Cardiac muscle cell (in vitro differentiated cells and primary cell): ENCODE measurements around the gene SYT10. TPM values are rescaled to one million over a fixed set of nuclear protein-coding genes. Genes with fewer than 3 reads are reported as not detected.
"Not testable (repeated sequence)": the region's sequence is repeated elsewhere in the genome, so short reads cannot be mapped to it uniquely, and the experiment has no call there.

Experiments used
- DNase-seq, 2 donors: peaks; one replicate each; pipeline versions ENCODE4 v3.0.0 to v3.0.0-alpha.2; 2010 to 2017; ENCODE audit warnings: low read depth in 1 of 2, low spot score in 1 of 2
- H3K27ac ChIP-seq: fragments of 200-600 bp; sonication (generic); 2 replicates; pipeline ENCODE4 v1.5.1; 2016
- H3K27me3 ChIP-seq: fragments of 200-600 bp; sonication (generic); 2 replicates; pipeline ENCODE4 v1.6.0; 2016; ENCODE audit warnings: control low read depth
- H3K36me3 ChIP-seq: fragments of 200-600 bp; sonication (generic); 2 replicates; pipeline ENCODE4 v1.5.1; 2016; ENCODE audit warnings: control low read depth
- H3K4me1 ChIP-seq: fragments of 200-600 bp; sonication (generic); 2 replicates; pipeline ENCODE4 v1.8.1; 2017; ENCODE audit warnings: low read depth, mild to moderate bottlenecking, mixed run types
- H3K4me3 ChIP-seq: fragments of 200-600 bp; sonication (generic); 2 replicates; pipeline ENCODE4 v1.5.1; 2016; ENCODE audit warnings: mild to moderate bottlenecking
- H3K9me3 ChIP-seq: fragments of 200-600 bp; sonication (generic); 2 replicates; pipeline ENCODE4 v1.5.1; 2017; ENCODE audit warnings: low read depth, mild to moderate bottlenecking, control low read depth
- CTCF ChIP-seq: IDR thresholded peaks from 2 replicates; pipeline ENCODE4 v1.5.1; 2012; ENCODE audit warnings: low read depth, mild to moderate bottlenecking, low read length
- polyA plus RNA-seq: library from polyadenylated mRNA; unstranded; fragments of >200 nt; fragmentation: Nextera tagmentation; extraction: Ambion mirVana; gene quantifications from 2 replicates; pipeline ENCODE4 v1.2.1, GENCODE V29; 2016
- total RNA-seq: library from RNA; depleted of rRNA; stranded (reverse); fragments of >200 nt; gene quantifications from 2 replicates; pipeline ENCODE4 v1.2.3, GENCODE V29; 2016

Gene SYT10
- total and polyA plus RNA-seq, 2 experiments from 2014 or later = 1.4 TPM

DNA sequence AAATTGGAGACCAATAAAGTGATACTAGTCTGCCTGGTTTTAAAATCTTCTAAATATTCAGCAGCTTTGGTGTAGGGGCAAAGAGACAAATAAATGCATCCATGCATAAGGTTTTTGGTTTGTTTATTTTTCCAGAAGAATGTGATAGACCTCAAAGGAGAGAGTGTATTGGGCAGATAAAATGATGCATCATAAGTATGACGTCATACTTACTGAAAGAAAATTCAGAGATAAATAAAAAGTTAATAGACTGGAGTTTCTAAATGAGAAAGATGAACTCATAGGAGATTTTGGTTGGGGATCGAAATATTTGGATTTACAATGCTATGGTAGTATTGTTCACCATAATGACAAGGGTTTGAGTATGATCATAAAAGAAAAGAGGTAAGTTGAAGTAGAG is 10.2 kb downstream of the SYT10 start:
- Histone ChIP-seq H3K27me3 (no peaks in the 10 kb centered on the region), H3K9me3 (no peaks in the 10 kb centered on the region), H3K36me3 (no peaks in the 10 kb centered on the region), H3K4me1 (no peaks in the 10 kb centered on the region), H3K27ac (no peak overlapping the region), H3K4me3 (no peak overlapping the region)
- no peak for DNase-seq
- no peak for TF ChIP-seq CTCF

DNA sequence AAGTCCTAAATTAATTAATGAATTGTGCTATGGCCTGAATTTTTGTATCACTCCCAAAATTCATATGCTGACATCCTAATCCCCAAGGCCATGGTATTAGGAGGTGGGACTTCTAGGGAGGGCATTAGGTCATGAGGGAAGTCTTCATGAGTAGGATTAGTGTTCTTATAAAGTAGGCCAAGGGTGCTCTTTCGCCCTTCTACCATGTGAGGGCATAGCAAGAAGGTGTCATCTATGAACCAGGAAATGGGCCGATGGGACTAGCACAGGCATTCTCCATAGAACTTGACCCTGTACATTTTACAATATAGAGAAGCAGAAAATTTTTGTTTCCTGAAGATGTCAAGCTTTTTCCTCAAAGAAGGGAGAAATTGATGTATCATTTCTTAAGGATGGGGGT is 12.5 kb downstream of the SYT10 start:
- Histone ChIP-seq H3K4me3 (no peak overlapping the region), H3K36me3 (no peaks in the 10 kb centered on the region), H3K27ac (no peak overlapping the region), H3K4me1 (no peaks in the 10 kb centered on the region), H3K9me3 (no peaks in the 10 kb centered on the region), H3K27me3 (no peaks in the 10 kb centered on the region)
- peak in 1 of 2 donors; percentile 53 for DNase-seq
- no peak for TF ChIP-seq CTCF

DNA sequence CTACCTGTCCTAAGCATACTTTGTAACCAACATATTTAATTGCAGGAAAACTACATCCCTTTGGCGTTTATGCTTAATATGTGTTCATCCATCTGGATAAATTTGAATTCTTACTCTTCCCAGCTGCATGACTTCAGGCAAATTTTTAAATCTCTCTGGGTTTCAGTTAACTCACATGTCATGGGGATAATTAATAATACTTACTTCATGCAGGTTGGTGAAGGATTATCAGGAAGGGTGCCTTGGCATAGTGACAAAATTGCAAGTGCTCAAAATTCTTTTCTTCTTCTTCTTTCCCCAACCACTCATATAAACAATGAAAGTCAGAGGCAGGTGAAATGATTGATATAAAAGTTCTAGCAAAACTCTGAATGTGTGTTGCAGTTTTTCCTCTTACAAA is 15.9 kb downstream of the SYT10 start:
- no peak overlapping the region for H3K4me3 ChIP-seq
- no peak for TF ChIP-seq CTCF
- no peaks in the 10 kb centered on the region for H3K9me3 ChIP-seq
- no peaks in the 10 kb centered on the region for H3K27me3 ChIP-seq
- H3K27ac ChIP-seq = no peak overlapping the region
- no peaks in the 10 kb centered on the region for H3K4me1 ChIP-seq
- no peak for DNase-seq
- H3K36me3 ChIP-seq = no peaks in the 10 kb centered on the region

- not testable (repeated sequence) for H3K4me3 ChIP-seq, H3K4me1 ChIP-seq, H3K9me3 ChIP-seq, H3K27me3 ChIP-seq, H3K36me3 ChIP-seq, DNase-seq, H3K27ac ChIP-seq
Measured at GRCh38 chr12:33412410-33412809, 27.2 kb downstream of the SYT10 start.

DNA sequence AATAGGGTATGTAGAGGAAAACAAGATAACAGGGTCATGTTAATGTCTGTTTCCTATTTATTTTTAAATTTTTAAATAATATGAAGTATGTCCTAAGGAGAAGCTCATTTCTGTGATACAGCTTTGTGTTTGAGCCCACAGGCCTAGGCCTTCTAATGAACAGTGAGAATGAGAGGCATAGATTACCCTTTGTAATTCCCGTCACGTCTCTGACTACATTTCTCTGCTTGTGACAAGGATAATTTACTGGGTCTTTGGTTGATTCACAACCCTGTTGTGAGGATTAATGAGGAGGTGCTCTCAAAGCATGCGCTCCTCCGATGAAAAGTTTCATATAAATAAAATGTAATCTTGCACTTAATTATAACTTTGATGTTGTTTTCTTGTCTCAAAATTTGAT is 56.1 kb downstream of the SYT10 start:
- no peak for TF ChIP-seq CTCF
- Histone ChIP-seq H3K4me3 (no peak overlapping the region), H3K4me1 (peaks cover 10% of the 10 kb centered on the region), H3K36me3 (no peaks in the 10 kb centered on the region), H3K27ac (no peak overlapping the region), H3K9me3 (no peaks in the 10 kb centered on the region), H3K27me3 (no peaks in the 10 kb centered on the region)
- no peak for DNase-seq

DNA sequence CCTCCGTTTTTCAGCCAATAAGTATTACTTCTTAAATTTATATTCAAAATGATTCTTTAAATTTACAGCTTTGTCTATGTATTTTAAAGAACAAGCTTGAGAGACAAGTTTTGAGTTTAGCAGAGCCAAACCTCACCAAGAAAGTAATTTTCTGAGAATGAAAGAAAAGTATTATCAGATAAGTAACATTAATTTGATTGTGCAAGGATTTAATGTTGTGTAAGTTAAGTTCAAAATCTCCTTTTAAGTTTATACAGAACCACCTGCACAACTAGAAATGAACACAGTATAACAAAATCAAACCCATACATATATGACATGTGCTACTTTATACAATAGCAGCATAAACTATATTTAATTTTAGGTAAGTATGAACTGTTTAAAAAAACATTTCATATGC is 63.5 kb downstream of the SYT10 start:
- Histone ChIP-seq H3K36me3 (no peaks in the 10 kb centered on the region), H3K4me1 (peaks cover 15% of the 10 kb centered on the region), H3K27ac (no peak overlapping the region), H3K4me3 (no peak overlapping the region), H3K9me3 (no peaks in the 10 kb centered on the region), H3K27me3 (no peaks in the 10 kb centered on the region)
- TF ChIP-seq CTCF = no peak
- no peak for DNase-seq
